Endothelial cell of umbilical vein (primary cell): ENCODE results near the gene TPCN1. TPM values are rescaled to one million over a fixed set of nuclear protein-coding genes. Genes with fewer than 3 reads are reported as not detected.

Experiments used
- BruUV-seq: library from RNA; stranded (reverse); fragments of 400-500 nt; replicated peaks from 2 replicates; lab custom pipeline; 2021; lab: Mats Ljungman, UMichigan
- CTCF ChIA-PET: fragments of 300-600, 350-600 bp; sonication (Branson Sonifier 250); formaldehyde crosslinking; loops from one replicate; lab custom pipeline; 2021; ENCODE audit warnings: antibody characterized with exemption, inconsistent platforms; lab: Charles Lee
- POLR2A ChIA-PET: fragments of 300-600, 350-600 bp; sonication (Branson Sonifier 250); formaldehyde crosslinking; loops from one replicate; lab custom pipeline; 2021; ENCODE audit warnings: antibody characterized with exemption, inconsistent platforms; lab: Charles Lee
- DNase-seq: peaks from one replicate; pipeline ENCODE4 v3.0.0-alpha.2; 2011; ENCODE audit warnings: low read depth, low spot score
- FAIRE-seq: peaks from 2 replicates; lab custom pipeline; 2011; peaks lifted over from hg19 to GRCh38; lab: Jason Lieb, UNC
- H2AFZ ChIP-seq: 2 replicates; pipeline ENCODE4 v1.6.0; 2012; ENCODE audit warnings: low read depth, low read length, control low read depth, inconsistent platforms
- H3K27ac ChIP-seq: 2 replicates; pipeline ENCODE4 v1.5.1; 2011; ENCODE audit warnings: low read depth, mild to moderate bottlenecking, control low read depth, low read length, moderate library complexity; ENCODE audit not compliant: insufficient read depth
- H3K27me3 ChIP-seq, 2 experiments: 2 replicates each; pipeline versions ENCODE4 v1.6.0 to v1.6.1; 2011; ENCODE audit warnings: low read length in 2 of 2, mixed read lengths in 1 of 2; ENCODE audit not compliant: control insufficient read depth in 2 of 2, insufficient read depth in 2 of 2
- H3K36me3 ChIP-seq, 2 experiments: 2 replicates in 1 of 2; 3 replicates in 1 of 2; pipeline ENCODE4 v1.5.1; 2011; ENCODE audit warnings: low read length in 2 of 2, mild to moderate bottlenecking in 1 of 2, moderate library complexity in 1 of 2; ENCODE audit not compliant: control insufficient read depth in 2 of 2, insufficient read depth in 2 of 2; ENCODE audit errors: extremely low read depth in 1 of 2
- H3K4me1 ChIP-seq: 3 replicates; pipeline ENCODE4 v1.5.1; 2011; ENCODE audit warnings: mild to moderate bottlenecking, low read length; ENCODE audit not compliant: control insufficient read depth, insufficient read depth; ENCODE audit errors: extremely low read depth
- H3K4me2 ChIP-seq: 2 replicates; pipeline ENCODE4 v1.6.1; 2011; ENCODE audit warnings: low read length, control low read depth, mixed read lengths; ENCODE audit not compliant: insufficient read depth
- H3K4me3 ChIP-seq, 3 experiments: fragments of 200-600 bp in 1 of 3; sonication (generic), shearing (Covaris generic) in 1 of 3; replicated peaks in 1 of 3; 2 replicates each; pipeline ENCODE4 v1.5.1; 2011 to 2016; ENCODE audit warnings: control low read depth in 3 of 3, low read length in 3 of 3, mild to moderate bottlenecking in 2 of 3, inconsistent platforms in 1 of 3, low read depth in 1 of 3, moderate library complexity in 1 of 3; ENCODE audit not compliant: insufficient read depth in 1 of 3
- H3K79me2 ChIP-seq: 2 replicates; pipeline ENCODE4 v1.6.0; 2012; ENCODE audit warnings: low read length, inconsistent platforms; ENCODE audit not compliant: control insufficient read depth, insufficient read depth
- H3K9ac ChIP-seq: replicated peaks from 2 replicates; pipeline ENCODE3; 2011; ENCODE audit warnings: low read length, control low read depth; ENCODE audit not compliant: insufficient read depth; ENCODE audit errors: extremely low read depth
- H3K9me1 ChIP-seq: replicated peaks from 3 replicates; pipeline ENCODE4 v1.6.0; 2011; ENCODE audit warnings: mild to moderate bottlenecking, low read length; ENCODE audit not compliant: control insufficient read depth, insufficient read depth; ENCODE audit errors: extremely low read depth
- H3K9me3 ChIP-seq: replicated peaks from 2 replicates; pipeline ENCODE4 v1.5.1; 2012; ENCODE audit warnings: low read length, inconsistent platforms; ENCODE audit not compliant: control insufficient read depth, insufficient read depth
- H4K20me1 ChIP-seq: replicated peaks from 2 replicates; pipeline ENCODE3; 2011; ENCODE audit warnings: mild to moderate bottlenecking, low read length; ENCODE audit not compliant: control insufficient read depth, insufficient read depth; ENCODE audit errors: extremely low read depth
- CTCF ChIP-seq, 2 donors: IDR thresholded peaks; 1 replicate in 1 of 2; 2 replicates in 1 of 2; pipeline ENCODE4 v1.5.1; 2011; ENCODE audit warnings: low read length in 2 of 2, mild to moderate bottlenecking in 2 of 2, moderate library complexity in 2 of 2, control low read depth in 1 of 2, inconsistent platforms in 1 of 2, low read depth in 1 of 2; ENCODE audit not compliant: insufficient read depth in 1 of 2; ENCODE audit errors: extremely low read depth in 1 of 2
- EZH2 ChIP-seq: IDR thresholded peaks from 2 replicates; pipeline ENCODE4 v1.6.1; 2012; ENCODE audit warnings: borderline replicate concordance, low read depth, mild to moderate bottlenecking, moderate library complexity, low read length, inconsistent platforms; ENCODE audit not compliant: severe bottlenecking
- FOS ChIP-seq: IDR thresholded peaks from 2 replicates; pipeline ENCODE4 v1.6.1; 2011; ENCODE audit warnings: mild to moderate bottlenecking, low read length, moderate library complexity, borderline replicate concordance; ENCODE audit not compliant: insufficient read depth
- JUN ChIP-seq: IDR thresholded peaks from 2 replicates; pipeline ENCODE4 v1.6.1; 2011; ENCODE audit warnings: borderline replicate concordance, low read depth; ENCODE audit not compliant: insufficient read length, insufficient read depth
- MYC ChIP-seq: IDR thresholded peaks from one replicate; pipeline ENCODE4 v1.6.1; 2011; ENCODE audit warnings: mild to moderate bottlenecking, low read depth, low read length
- POLR2AphosphoS5 ChIP-seq: IDR thresholded peaks from 2 replicates; pipeline ENCODE4 v1.6.1; 2012; ENCODE audit warnings: low read depth, mild to moderate bottlenecking, control low read depth, low read length, moderate library complexity; ENCODE audit not compliant: insufficient read depth
- dilution Hi-C: fragments of 300-500 bp; cut with MboI; formaldehyde crosslinking; loops from one replicate; pipeline ENCODE4 v1.15.0; 2019; ENCODE audit warnings: low sequenced_read_pairs; ENCODE audit not compliant: extremely low pct_ligation_motif_present
- intact Hi-C: fragments of 100-400 bp; cut with micrococcal nuclease; formaldehyde crosslinking; loops from one replicate; pipeline ENCODE4 v1.10.0; 2022
- polyA plus RNA-seq, 4 experiments: library from polyadenylated mRNA; depleted of rRNA in 3 of 4; stranded (reverse) in 3 of 4; unstranded in 1 of 4; fragments of >200 nt; gene quantifications; 2 replicates each; pipeline versions ENCODE4 v1.2.1 to v1.2.3, GENCODE V29; 2011 to 2012; ENCODE audit warnings: missing spikeins in 1 of 4
- total RNA-seq: library from RNA; stranded (reverse); gene quantifications from 2 replicates; pipeline ENCODE4 v1.2.3, GENCODE V29; 2021
- TF ChIP-seq, protein P1 (sequence below): IDR thresholded peaks from 2 replicates; pipeline ENCODE4 v1.6.1; 2011; ENCODE audit not compliant: insufficient read depth, insufficient read length

The TPCN1 gene
- total and polyA plus RNA-seq, 2 donors (not counting 3 experiments of a cell fraction or from before 2014, with no cell fraction given): 19.5 to 28.3 TPM

DNA sequence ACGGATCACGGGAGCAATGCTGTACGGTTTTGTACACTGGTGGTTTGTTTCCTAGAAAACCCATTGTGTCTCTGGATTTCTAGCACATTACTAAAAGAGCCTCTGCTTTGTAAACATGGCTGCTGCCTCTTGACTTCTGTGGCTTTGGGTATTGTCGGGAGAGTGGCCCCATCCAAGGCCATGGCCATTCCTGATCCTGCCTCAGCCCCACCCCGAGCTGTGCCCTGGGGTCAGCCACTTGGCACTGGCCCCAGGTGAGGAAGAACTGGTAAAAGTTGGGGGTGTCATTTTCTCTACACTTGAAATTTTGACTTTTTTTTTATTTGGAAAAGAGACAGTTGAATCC, 77.2 kb downstream of the TPCN1 start:
- H4K20me1 ChIP-seq: no peaks in the 10 kb centered on the region
- H3K79me2 ChIP-seq: no peaks in the 10 kb centered on the region
- dilution Hi-C loops (no loop called here), intact Hi-C loops (loop anchor here (2.0 kb wide), 1 partner anchor 52 kb away; no protein-coding TSS in a partner anchor)
- DNase-seq: no peak
- no peak overlapping the region for H3K4me2 ChIP-seq
- H3K9me1 ChIP-seq: no peaks in the 10 kb centered on the region
- ChIA-PET POLR2A (no interaction called here), CTCF (no interaction called here)
- no peak overlapping the region for H2AFZ ChIP-seq
- no TSS peak for BruUV-seq
- no peak overlapping the region for H3K4me3 ChIP-seq
- TF ChIP-seq FOS (no peak), POLR2AphosphoS5 (no peak), MYC (no peak), JUN (no peak), CTCF (IDR thresholded peaks at IDR 0.05; ENCODE audit: extremely low read depth in 1 of 2, insufficient read depth in 1 of 2, low read depth in 1 of 2, low read length in 2 of 2) (no peak), EZH2 (no peak)
- TF ChIP-seq, protein P1, sequence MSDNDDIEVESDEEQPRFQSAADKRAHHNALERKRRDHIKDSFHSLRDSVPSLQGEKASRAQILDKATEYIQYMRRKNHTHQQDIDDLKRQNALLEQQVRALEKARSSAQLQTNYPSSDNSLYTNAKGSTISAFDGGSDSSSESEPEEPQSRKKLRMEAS: no peak
- no peaks in the 10 kb centered on the region for H3K9me3 ChIP-seq
- H3K27ac ChIP-seq: no peak overlapping the region
- no peaks in the 10 kb centered on the region for H3K27me3 ChIP-seq
- no peak for FAIRE-seq
- H3K4me1 ChIP-seq: peaks cover 6% of the 10 kb centered on the region
- no peaks in the 10 kb centered on the region for H3K36me3 ChIP-seq
- no peak overlapping the region for H3K9ac ChIP-seq
